PFSK-1 (cell line): Measurements from ENCODE around the gene KIAA0825.

Experiments used
- FOXP2 ChIP-seq: optimal IDR thresholded peaks from 2 replicates; pipeline ENCODE3; 2011; ENCODE audit warnings: borderline replicate concordance, control low read depth, inconsistent platforms; ENCODE audit not compliant: insufficient read depth; ENCODE audit errors: extremely low read length, extremely low read depth
- POLR2AphosphoS5 ChIP-seq: IDR thresholded peaks from 2 replicates; pipeline ENCODE4 v1.6.1; 2012; ENCODE audit warnings: low read depth, mild to moderate bottlenecking, control low read depth, low read length, moderate library complexity
- REST ChIP-seq, 2 experiments: IDR thresholded peaks; 2 replicates each; pipeline versions ENCODE4 v1.6.1 to v1.8.0; 2011 to 2012; ENCODE audit warnings: low read depth in 2 of 2, low read length in 2 of 2, control low read depth in 1 of 2, inconsistent platforms in 1 of 2, mild to moderate bottlenecking in 1 of 2, moderate library complexity in 1 of 2; ENCODE audit not compliant: insufficient read depth in 1 of 2
- SIN3A ChIP-seq: IDR thresholded peaks from 2 replicates; pipeline ENCODE4 v1.6.1; 2012; ENCODE audit warnings: mild to moderate bottlenecking, low read length, moderate library complexity, borderline replicate concordance; ENCODE audit not compliant: insufficient read depth
- TAF1 ChIP-seq: IDR thresholded peaks from 2 replicates; pipeline ENCODE4 v1.6.1; 2012; ENCODE audit warnings: low read length, control low read depth, borderline replicate concordance; ENCODE audit not compliant: insufficient read depth

Gene KIAA0825

DNA sequence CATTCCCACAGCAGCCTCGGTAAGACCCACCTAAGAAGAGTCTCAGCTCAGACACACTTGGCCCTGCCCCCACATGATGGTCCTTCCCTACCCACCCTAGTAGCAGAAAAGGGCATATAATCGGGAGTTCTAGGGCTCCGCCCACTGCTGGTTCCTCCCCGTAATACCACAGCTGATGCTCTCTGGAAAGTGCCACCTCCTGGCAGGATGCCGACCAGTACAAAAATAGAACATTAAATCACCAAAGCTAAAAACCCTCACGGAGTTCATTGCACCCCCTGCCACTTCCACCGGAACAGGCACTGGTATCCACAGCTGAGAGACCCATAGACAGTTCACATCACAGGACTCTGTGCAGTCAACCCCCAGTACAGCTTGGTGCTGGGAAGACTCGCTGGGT, 271.3 kb downstream of the KIAA0825 start:
- TF ChIP-seq REST (IDR thresholded peaks at IDR 0.05; ENCODE audit: insufficient read depth in 1 of 2, low read depth in 2 of 2, low read length in 2 of 2), result no peak
- TF ChIP-seq POLR2AphosphoS5, result no peak
- TF ChIP-seq FOXP2, result no peak
- no peak for TF ChIP-seq SIN3A
- no peak for TF ChIP-seq TAF1

DNA sequence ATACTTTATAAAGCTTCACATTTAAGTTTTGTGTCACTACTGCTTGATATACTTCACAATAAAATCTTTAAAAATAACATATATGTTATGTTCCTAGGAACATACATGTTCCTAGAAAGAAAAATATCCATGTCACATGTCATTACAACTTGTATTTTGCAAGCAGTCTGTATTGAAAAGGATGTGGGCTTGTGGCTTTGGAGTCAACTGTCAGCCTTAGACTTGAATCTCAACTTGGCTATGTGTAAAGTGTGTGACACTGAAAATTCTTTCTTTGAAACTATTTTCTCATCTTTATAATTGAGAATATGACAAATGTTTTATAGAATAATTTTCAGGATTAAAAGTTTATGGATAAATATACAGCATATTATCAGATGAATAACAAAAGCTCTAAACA, 273.1 kb downstream of the KIAA0825 start:
- no peak for TF ChIP-seq SIN3A
- TF ChIP-seq FOXP2, result no peak
- no peak for TF ChIP-seq TAF1
- TF ChIP-seq POLR2AphosphoS5, result no peak
- no peak for TF ChIP-seq REST (IDR thresholded peaks at IDR 0.05; ENCODE audit: insufficient read depth in 1 of 2, low read depth in 2 of 2, low read length in 2 of 2)

DNA sequence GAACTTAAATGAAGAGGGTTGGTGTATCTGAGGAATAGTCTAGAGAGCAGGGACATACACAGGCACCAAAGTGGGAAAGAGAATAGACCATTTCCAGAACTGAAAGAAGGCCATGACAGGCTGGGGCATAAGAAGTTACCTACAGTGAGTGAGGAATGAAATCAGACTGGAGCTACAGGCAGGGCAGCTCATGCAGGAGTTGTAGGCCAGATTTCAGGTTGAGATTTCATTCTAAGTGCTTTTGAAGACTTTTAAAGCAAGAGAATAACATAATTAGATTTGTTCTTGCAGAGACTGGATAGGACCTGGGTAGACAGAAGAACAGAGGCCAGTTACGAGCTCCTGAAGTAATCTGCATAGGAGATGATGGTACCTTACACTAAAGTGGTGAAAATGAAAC, 280.8 kb downstream of the KIAA0825 start:
- no peak for TF ChIP-seq POLR2AphosphoS5
- no peak for TF ChIP-seq REST (IDR thresholded peaks at IDR 0.05; ENCODE audit: insufficient read depth in 1 of 2, low read depth in 2 of 2, low read length in 2 of 2)
- no peak for TF ChIP-seq SIN3A

GRCh38 chr5:94335936-94336335, 282.5 kb downstream of the KIAA0825 start:
- TF ChIP-seq REST (IDR thresholded peaks at IDR 0.05; ENCODE audit: insufficient read depth in 1 of 2, low read depth in 2 of 2, low read length in 2 of 2) (no peak), POLR2AphosphoS5 (no peak), FOXP2 (no peak), TAF1 (no peak), SIN3A (no peak)

GRCh38 chr5:94329115-94329514, 289.3 kb downstream of the KIAA0825 start:
- TF ChIP-seq REST (IDR thresholded peaks at IDR 0.05; ENCODE audit: insufficient read depth in 1 of 2, low read depth in 2 of 2, low read length in 2 of 2) (no peak), POLR2AphosphoS5 (no peak), TAF1 (no peak), FOXP2 (no peak), SIN3A (no peak)
